Hypothalamus (tissue), 51 donors: ENCODE results near the gene EHBP1.

Source experiments
- DNase-seq, 51 donors: peaks; one replicate each; lab custom pipeline; 2025; lab: John Stamatoyannopoulos, UW

Gene EHBP1

GRCh38 chr2:62870966-62871365 is 165.5 kb downstream of the EHBP1 start:
- DNase-seq = no peak

- DNase-seq = no peak
Observed at GRCh38 chr2:62871506-62871905, 166.0 kb downstream of the EHBP1 start.

- no peak for DNase-seq
Observed at GRCh38 chr2:62873603-62874002, 168.1 kb downstream of the EHBP1 start.

GRCh38 chr2:62874881-62875383 is 169.4 kb downstream of the EHBP1 start:
- DNase-seq = no peak

GRCh38 chr2:62881162-62881795 is 175.8 kb downstream of the EHBP1 start:
- no peak for DNase-seq

GRCh38 chr2:62883629-62884028 is 178.1 kb downstream of the EHBP1 start:
- no peak for DNase-seq

- DNase-seq = no peak
Observed at GRCh38 chr2:62884086-62884485, 178.6 kb downstream of the EHBP1 start.

- DNase-seq = no peak
Observed at GRCh38 chr2:62884514-62884913, 179.0 kb downstream of the EHBP1 start.

- no peak for DNase-seq
Observed at GRCh38 chr2:62894966-62895631, 189.6 kb downstream of the EHBP1 start.

GRCh38 chr2:62895632-62896009 is 190.1 kb downstream of the EHBP1 start:
- DNase-seq = no peak

GRCh38 chr2:62897187-62897827 is 191.8 kb downstream of the EHBP1 start:
- DNase-seq = no peak

- no peak for DNase-seq
Observed at GRCh38 chr2:62904344-62904743, 198.8 kb downstream of the EHBP1 start.

- no peak for DNase-seq
Observed at GRCh38 chr2:62908145-62908544, 202.6 kb downstream of the EHBP1 start.

- DNase-seq = no peak
Observed at GRCh38 chr2:62913311-62913710, 207.8 kb downstream of the EHBP1 start.

- no peak for DNase-seq
Observed at GRCh38 chr2:62919041-62919440, 213.5 kb downstream of the EHBP1 start.

- DNase-seq = no peak
Observed at GRCh38 chr2:62920070-62920469, 214.6 kb downstream of the EHBP1 start.

GRCh38 chr2:62923242-62923641 is 217.7 kb downstream of the EHBP1 start:
- DNase-seq = no peak

GRCh38 chr2:62923881-62924280 is 218.4 kb downstream of the EHBP1 start:
- no peak for DNase-seq

GRCh38 chr2:62928015-62928414 is 222.5 kb downstream of the EHBP1 start:
- no peak for DNase-seq

- DNase-seq = no peak
Observed at GRCh38 chr2:62931536-62931935, 226.0 kb downstream of the EHBP1 start.

GRCh38 chr2:62933398-62933917 is 227.9 kb downstream of the EHBP1 start:
- DNase-seq = no peak

GRCh38 chr2:62934517-62934916 is 229.0 kb downstream of the EHBP1 start:
- DNase-seq = no peak
